ENCODE measurements around the gene USF3.

USF3 gene

DNA sequence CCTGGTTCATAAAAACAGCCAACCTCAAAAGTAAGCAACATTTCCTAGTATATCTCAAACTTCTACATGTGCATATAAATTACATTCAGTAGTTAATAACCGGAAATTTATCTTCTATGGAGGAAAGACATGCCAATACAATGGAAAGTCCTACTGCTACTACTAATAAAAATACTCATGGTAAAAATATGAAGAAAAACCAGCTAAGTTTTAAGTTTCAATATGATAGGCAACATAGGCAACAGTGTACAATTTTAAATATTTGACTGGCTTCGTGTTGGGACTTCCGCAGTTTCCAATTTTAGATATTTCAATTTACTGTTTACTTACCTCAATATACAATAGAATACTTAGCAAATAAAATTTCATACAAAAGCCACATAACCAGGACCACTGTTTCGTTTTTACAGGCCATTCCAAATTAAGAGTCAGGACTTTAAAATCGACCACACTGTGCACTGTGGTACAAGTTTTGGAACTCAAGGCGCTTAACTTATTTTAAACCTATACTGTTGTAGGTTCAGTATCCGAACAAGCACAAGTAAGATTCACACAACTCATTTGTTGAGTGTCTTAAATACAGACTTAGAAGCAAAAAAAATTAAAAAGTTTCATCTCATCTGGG lies 46.7 kb upstream of the USF3 start:
- TF ChIP-seq, protein P1, sequence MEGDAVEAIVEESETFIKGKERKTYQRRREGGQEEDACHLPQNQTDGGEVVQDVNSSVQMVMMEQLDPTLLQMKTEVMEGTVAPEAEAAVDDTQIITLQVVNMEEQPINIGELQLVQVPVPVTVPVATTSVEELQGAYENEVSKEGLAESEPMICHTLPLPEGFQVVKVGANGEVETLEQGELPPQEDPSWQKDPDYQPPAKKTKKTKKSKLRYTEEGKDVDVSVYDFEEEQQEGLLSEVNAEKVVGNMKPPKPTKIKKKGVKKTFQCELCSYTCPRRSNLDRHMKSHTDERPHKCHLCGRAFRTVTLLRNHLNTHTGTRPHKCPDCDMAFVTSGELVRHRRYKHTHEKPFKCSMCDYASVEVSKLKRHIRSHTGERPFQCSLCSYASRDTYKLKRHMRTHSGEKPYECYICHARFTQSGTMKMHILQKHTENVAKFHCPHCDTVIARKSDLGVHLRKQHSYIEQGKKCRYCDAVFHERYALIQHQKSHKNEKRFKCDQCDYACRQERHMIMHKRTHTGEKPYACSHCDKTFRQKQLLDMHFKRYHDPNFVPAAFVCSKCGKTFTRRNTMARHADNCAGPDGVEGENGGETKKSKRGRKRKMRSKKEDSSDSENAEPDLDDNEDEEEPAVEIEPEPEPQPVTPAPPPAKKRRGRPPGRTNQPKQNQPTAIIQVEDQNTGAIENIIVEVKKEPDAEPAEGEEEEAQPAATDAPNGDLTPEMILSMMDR (IDR thresholded peaks at IDR 0.05) = no peak
- H3K9me3 ChIP-seq (ENCODE audit: control insufficient read depth, low read length) = no peaks in the 10 kb centered on the region
- H2AFZ ChIP-seq = no peak overlapping the region
- H3K27ac ChIP-seq = no peak overlapping the region
- no peak overlapping the region for H3K4me3 ChIP-seq (ENCODE audit: low read depth, low read length)
- H3K27me3 ChIP-seq (ENCODE audit: control insufficient read depth, insufficient read depth, low read length) = no peaks in the 10 kb centered on the region
- H3K79me2 ChIP-seq = peaks cover 46% of the 10 kb centered on the region
- no peaks in the 10 kb centered on the region for H3K36me3 ChIP-seq (ENCODE audit: control insufficient read depth, insufficient read depth, low read length)
- no peak overlapping the region for H3K9ac ChIP-seq
- peaks cover 17% of the 10 kb centered on the region for H3K4me1 ChIP-seq
- H3K4me2 ChIP-seq (ENCODE audit: low read length) = no peak overlapping the region

DNA sequence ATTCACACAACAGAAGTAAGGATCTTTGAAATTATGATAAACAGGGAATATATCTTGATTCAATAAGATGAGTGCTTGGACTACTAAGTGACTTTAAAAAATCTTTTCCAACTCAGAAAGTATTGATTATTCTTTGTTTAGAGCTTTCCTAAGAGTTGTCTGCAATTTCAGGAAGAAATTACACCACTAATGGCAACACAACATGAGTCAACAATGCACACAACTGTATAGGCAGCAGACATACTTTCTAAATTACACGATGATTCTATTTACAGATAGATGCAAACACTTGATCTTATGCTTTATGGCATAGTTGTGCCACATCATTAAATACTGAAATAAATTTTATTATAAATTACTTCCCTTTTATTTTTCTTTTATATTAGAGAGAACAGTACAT lies 45.2 kb upstream of the USF3 start:
- H3K4me2 ChIP-seq (ENCODE audit: low read length) = no peak overlapping the region
- peaks cover 15% of the 10 kb centered on the region for H3K4me1 ChIP-seq
- H3K9ac ChIP-seq = no peak overlapping the region
- TF ChIP-seq, protein P1 (IDR thresholded peaks at IDR 0.05) = no peak
- no peak overlapping the region for H3K27ac ChIP-seq
- H3K36me3 ChIP-seq (ENCODE audit: control insufficient read depth, insufficient read depth, low read length) = no peaks in the 10 kb centered on the region
- peaks cover 48% of the 10 kb centered on the region for H3K79me2 ChIP-seq
- no peaks in the 10 kb centered on the region for H3K9me3 ChIP-seq (ENCODE audit: control insufficient read depth, low read length)
- H3K27me3 ChIP-seq (ENCODE audit: control insufficient read depth, insufficient read depth, low read length) = no peaks in the 10 kb centered on the region
- H2AFZ ChIP-seq = no peak overlapping the region
- no peak overlapping the region for H3K4me3 ChIP-seq (ENCODE audit: low read depth, low read length)

DNA sequence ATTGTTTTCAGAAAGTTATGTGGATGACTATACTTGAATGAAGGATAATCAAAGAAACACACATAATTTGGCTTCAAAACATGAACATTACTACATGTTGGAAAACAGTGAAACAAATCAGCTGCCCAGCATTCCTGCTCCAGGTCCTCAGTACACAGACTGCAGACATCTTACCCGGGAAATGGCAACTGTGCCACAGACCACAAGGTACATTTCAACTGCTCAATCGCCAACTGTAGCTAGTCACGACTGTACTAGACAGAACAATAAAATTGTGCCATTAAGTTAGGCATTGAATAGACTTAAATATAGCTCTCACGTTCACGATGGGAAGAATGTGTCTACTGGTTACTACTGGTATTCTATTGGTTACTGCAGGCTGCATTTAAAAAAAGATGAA lies 44.6 kb upstream of the USF3 start:
- no peaks in the 10 kb centered on the region for H3K9me3 ChIP-seq (ENCODE audit: control insufficient read depth, low read length)
- peaks cover 48% of the 10 kb centered on the region for H3K79me2 ChIP-seq
- TF ChIP-seq, protein P1 (IDR thresholded peaks at IDR 0.05) = no peak
- H2AFZ ChIP-seq = no peak overlapping the region
- no peaks in the 10 kb centered on the region for H3K27me3 ChIP-seq (ENCODE audit: control insufficient read depth, insufficient read depth, low read length)
- H3K4me1 ChIP-seq = peaks cover 15% of the 10 kb centered on the region
- H3K4me3 ChIP-seq (ENCODE audit: low read depth, low read length) = no peak overlapping the region
- no peaks in the 10 kb centered on the region for H3K36me3 ChIP-seq (ENCODE audit: control insufficient read depth, insufficient read depth, low read length)
- H3K9ac ChIP-seq = no peak overlapping the region
- no peak overlapping the region for H3K27ac ChIP-seq
- no peak overlapping the region for H3K4me2 ChIP-seq (ENCODE audit: low read length)

DNA sequence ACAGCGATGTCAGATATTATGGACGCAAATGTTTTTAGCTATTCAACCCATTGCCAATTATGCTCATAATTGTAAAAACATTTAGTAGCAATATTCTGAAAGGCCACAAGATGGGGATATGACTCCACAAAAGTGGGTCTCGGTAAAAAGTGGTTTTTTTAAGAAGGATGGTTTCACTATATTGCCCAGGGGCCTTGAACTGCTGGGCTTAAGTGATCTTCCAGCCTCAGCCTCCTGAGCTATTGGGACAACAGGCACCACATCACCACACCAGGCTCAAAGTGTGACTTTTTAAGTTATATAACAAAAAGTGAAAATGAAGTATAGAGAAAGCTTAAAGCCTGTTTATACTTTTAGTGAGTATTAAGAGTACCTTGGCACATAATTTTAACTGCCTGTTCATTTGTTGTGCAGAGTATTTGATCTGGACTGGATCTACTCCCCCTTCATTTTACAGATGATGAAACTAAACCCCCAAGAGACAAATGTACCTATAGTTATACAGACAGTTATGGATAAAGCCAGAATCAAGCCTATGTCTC lies 40.2 kb upstream of the USF3 start:
- no peak overlapping the region for H3K9ac ChIP-seq

More for the DNA sequence above, 40.2 kb upstream of the USF3 start:
- Histone ChIP-seq H3K79me2 (peaks cover 44% of the 10 kb centered on the region), H3K27ac (peak overlapping the region; percentile 22), H3K4me2 (ENCODE audit: low read length) (no peak overlapping the region), H2AFZ (no peak overlapping the region), H3K4me3 (ENCODE audit: low read depth, low read length) (no peak overlapping the region), H3K9me3 (ENCODE audit: control insufficient read depth, low read length) (no peaks in the 10 kb centered on the region), H3K4me1 (peaks cover 4% of the 10 kb centered on the region), H3K27me3 (ENCODE audit: control insufficient read depth, insufficient read depth, low read length) (no peaks in the 10 kb centered on the region), H3K36me3 (ENCODE audit: control insufficient read depth, insufficient read depth, low read length) (no peaks in the 10 kb centered on the region)
- TF ChIP-seq, protein P1 (IDR thresholded peaks at IDR 0.05) = peak; percentile 70
